Measurements from ENCODE around the gene BABAM1. TPM values are rescaled to one million over a fixed set of nuclear protein-coding genes. Genes with fewer than 3 reads are reported as not detected.
A peak's percentile ranks its signal among the peaks of the same experiment; 100 is the strongest.

BABAM1 gene
- total and polyA plus RNA-seq, 9 of the 15 experiments (the other 6 are each of a cell fraction or from before 2014, with no cell fraction given), result 14.7 to 160 (median 113) TPM

GRCh38 chr19:17296976-17297375 lies 29.7 kb downstream of the BABAM1 start:
- in situ Hi-C loops (cut with MboI), result no loop called here
- no peak overlapping the region for H3K9ac ChIP-seq (ENCODE audit: insufficient read depth in 1 of 2, low read depth in 2 of 2, low read length in 2 of 2)
- TF ChIP-seq ESRRB (CRISPR knock-in tag; IDR thresholded peaks at IDR 0.05; ENCODE audit: borderline replicate concordance), result no peak
- TF ChIP-seq PHF21A (IDR thresholded peaks at IDR 0.05; ENCODE audit: borderline replicate concordance, low read depth), result no peak
- TF ChIP-seq ZNF277 (CRISPR knock-in tag; IDR thresholded peaks at IDR 0.05; ENCODE audit: borderline replicate concordance), result no peak
- TF ChIP-seq ATF3 (IDR thresholded peaks at IDR 0.05), result no peak
- no peak for TF ChIP-seq ATF3 (CRISPR knock-in tag; conservative IDR thresholded peaks at IDR 0.05)
- no peak for TF ChIP-seq NFYB (IDR thresholded peaks at IDR 0.05; ENCODE audit: extremely low read depth, insufficient read length)
- TF ChIP-seq ZBTB40 (IDR thresholded peaks at IDR 0.05), result peak; percentile 55
- no peak for TF ChIP-seq ZBTB40 (CRISPR knock-in tag; IDR thresholded peaks at IDR 0.05)
- no peaks in the 10 kb centered on the region for H4K20me1 ChIP-seq (replicated peaks; ENCODE audit: control insufficient read depth, insufficient read depth, low read length)
- H3K36me3 ChIP-seq (ENCODE audit: control insufficient read depth, insufficient read depth, low read length), result peaks cover 28% of the 10 kb centered on the region
- peaks cover 7% of the 10 kb centered on the region for H3K9me1 ChIP-seq (ENCODE audit: control insufficient read depth, insufficient read depth, low read length)
- no peak overlapping the region for H3K4me2 ChIP-seq (ENCODE audit: insufficient read depth, low read length)
- peaks cover 12% of the 10 kb centered on the region for H3K79me2 ChIP-seq (ENCODE audit: control insufficient read depth, insufficient read depth, low read length)
- intact Hi-C loops (cut with micrococcal nuclease), result no loop called here
- no peak for DNase-seq (ENCODE audit: extremely low read depth in 1 of 4, low spot score in 3 of 4)
- H3K27ac ChIP-seq (ENCODE audit: extremely low read depth, low read depth, low read length), result no peak overlapping the region
- ChIA-PET CTCF (ENCODE audit: low intra/inter-chr PET ratio) (no interaction called here), POLR2A (interaction anchor here (0.6 kb wide), 1 partner anchor 283 kb away, joined by 3 read pairs; no protein-coding TSS in a partner anchor)
- no peak for FAIRE-seq
- BruUV-seq (replicated peaks), result no TSS peak
- peaks cover 11 to 36% of the 10 kb centered on the region in 2 experiments; a peak in 4 of 5 replicates for H3K4me1 ChIP-seq (replicated peaks in 1 of 2; ENCODE audit: control insufficient read depth in 2 of 2, insufficient read depth in 2 of 2, low read length in 2 of 2)
- 95% methylated on average over 5 of the region's 6 CpGs for WGBS (ENCODE audit: insufficient coverage, low coverage, missing lambda C conversion rate)
- no peaks in the 10 kb centered on the region for H3K27me3 ChIP-seq (ENCODE audit: control insufficient read depth in 2 of 2, insufficient read depth in 2 of 2, low read length in 2 of 2)
- H3K9me3 ChIP-seq (replicated peaks; ENCODE audit: control insufficient read depth, insufficient read depth, low read depth, low read length), result peaks cover 3% of the 10 kb centered on the region
- H3K4me3 ChIP-seq, result no peak overlapping the region
- ATAC-seq, result no peak
- no peak overlapping the region for H2AFZ ChIP-seq (ENCODE audit: low read depth, low read length)

All from K562 (cell line).